NCI-H2196 treated with DMSO at 0.1 percent for 48 hours (cell line): ENCODE measurements around the gene SLC16A1.
"Not testable (repeated sequence)": the region's sequence is repeated elsewhere in the genome, so short reads cannot be mapped to it uniquely, and the experiment has no call there.

Source experiments
- DNase-seq: peaks from one replicate; lab custom pipeline; 2025; ENCODE audit not compliant: unreplicated experiment; lab: John Stamatoyannopoulos, UW

SLC16A1 gene

DNA sequence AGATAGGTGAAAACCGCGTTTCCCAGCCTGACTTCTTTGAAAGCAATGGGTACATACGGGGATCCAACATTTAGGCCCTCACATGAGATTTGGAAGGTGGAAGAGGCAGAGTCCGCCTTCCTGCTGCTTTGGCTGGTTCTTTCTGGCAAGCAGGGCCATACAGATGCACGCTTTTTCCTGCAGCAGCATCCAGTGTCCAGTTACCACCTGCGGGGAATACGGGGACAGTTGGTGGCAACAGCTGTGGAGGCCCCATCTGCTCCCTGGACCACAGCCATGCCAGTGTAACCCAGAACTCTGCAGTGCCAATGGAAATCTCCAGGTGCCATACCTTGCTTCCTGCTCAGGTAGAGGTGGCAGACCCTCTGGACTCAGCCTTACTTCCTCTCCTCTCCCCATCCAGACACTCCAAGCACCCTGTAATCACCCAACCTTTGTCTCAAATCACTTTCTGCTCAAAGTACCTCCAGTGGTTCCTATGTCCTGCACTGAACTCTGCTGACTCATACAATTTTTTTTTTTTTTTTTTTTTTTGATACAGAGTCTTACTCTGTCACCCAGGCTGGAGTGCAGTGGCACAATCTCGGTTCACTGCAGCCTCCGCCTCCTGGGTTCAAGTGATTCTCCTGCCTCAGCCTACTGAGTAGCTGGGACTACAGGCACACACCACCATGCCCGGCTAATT, 68.3 kb downstream of the SLC16A1 start:
- no peak for DNase-seq

DNA sequence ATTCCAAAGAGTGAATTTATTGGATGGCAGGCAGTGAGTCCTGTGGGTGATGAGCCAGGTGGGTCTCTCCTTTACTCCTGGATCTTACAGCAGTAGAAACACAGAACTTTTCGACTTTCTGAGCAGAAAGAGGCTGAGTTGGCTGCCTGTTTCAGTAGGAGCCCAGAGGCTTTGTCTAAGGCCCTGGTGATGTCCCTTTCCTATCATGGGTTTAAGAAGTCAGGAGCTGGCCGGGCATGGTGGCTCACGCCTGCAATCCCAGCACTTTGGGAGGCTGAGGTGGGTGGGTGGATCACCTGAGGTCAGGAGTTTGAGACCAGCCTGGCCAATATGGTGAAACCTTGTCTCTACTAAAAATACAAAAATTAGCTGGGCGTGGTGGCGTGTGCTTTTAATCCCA, 71.0 kb downstream of the SLC16A1 start:
- not testable (repeated sequence) for DNase-seq

DNA sequence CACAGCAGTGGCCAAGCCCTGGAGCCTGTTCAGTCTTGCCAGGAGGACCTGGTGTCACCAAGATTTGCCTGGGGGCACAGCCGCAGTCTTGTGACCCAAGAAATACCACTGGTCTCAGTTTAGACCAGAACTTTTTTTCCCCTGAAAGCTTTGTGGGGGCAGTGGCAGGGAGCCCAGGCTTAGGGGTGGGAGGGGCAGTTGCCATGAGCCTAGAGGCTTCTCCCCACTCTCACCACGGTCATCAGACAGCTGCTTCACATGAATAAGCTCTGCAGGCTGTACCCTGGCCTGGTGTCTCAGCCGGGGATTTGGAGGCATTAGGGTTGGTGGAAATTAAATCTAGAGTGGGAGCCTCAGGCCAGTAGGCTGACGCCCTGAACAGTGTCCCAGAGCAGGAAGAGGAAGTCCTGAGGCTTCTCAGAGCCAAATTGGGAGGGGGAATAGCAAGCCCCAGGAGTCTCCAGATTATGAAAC, 73.7 kb downstream of the SLC16A1 start:
- no peak for DNase-seq

DNA sequence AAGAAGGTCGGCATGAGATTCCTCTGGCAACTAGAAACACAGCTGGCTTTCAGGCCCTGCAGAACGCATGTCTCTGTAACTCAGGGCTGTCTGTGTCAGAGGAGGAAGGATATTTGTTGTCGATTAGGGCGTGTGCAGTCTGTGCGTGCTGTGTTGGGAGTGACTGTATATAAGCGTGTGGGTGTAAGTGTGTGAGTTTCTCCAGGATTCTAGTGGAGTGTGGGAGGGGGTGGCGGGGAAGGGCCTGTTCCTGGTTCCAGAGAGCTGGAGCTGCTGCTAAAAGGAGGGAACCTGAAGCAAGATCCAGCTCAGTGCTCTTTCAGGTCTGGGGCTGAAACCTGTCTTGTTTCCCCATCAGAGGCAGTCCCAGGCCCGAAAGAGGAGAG, 74.3 kb downstream of the SLC16A1 start:
- DNase-seq: no peak

DNA sequence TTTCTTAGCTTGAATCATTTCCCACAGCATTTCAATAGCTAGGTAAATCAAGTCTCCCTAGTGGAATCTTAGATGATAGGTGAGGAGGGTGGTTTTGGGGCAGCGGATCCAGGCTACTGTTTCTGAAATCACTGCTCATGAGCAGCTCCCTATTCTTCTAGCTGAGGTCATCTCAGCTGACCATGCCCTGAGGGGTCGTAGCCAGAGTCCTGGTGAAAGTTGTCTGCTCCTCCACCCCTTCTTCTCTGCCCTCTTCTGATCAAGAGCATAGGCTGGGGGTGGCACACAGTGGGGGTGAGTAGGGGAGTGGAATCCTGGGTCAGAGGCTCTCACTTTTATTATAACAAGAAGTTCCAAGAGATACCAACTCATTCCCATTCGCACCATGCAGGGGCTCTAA, 76.2 kb downstream of the SLC16A1 start:
- DNase-seq: no peak

DNA sequence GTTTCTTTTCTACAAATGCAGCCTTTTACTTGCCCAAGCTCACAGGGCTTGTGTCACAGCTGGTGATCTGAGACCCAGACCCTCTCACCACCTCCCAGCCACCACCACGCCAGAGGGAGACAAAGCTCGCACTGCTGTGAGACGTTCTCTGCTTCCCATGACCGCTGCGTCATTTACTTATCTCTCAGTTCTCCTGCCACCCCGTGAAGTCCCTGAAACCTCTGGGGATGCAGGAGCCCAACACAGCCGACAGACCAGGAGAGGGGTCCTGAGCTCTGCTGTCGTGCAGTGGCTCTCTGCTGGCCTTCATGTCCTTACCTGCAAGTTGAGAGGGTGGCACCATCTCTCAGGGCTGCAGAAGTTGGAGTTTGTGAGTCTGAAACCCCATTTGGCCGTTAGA, 77.7 kb downstream of the SLC16A1 start:
- no peak for DNase-seq

DNA sequence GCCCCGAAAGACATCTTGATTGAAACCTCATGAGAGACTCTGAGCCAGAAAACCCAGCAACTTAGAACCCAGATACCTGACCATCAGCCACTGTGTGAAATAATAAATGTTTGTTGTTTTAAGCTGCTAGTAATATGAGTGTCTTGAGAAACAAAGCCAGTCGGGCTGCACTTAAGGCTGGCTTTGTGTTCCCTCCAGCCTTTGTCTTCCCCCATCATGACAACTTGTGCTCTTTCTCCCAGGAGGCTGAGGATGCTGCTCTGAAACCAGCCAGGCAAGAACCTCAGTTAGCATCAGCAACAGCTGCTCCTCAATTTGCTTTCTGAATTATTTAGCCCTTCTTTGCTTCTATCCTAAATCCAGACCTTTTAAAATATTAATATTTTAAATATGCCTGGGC, 78.2 kb downstream of the SLC16A1 start:
- no peak for DNase-seq

DNA sequence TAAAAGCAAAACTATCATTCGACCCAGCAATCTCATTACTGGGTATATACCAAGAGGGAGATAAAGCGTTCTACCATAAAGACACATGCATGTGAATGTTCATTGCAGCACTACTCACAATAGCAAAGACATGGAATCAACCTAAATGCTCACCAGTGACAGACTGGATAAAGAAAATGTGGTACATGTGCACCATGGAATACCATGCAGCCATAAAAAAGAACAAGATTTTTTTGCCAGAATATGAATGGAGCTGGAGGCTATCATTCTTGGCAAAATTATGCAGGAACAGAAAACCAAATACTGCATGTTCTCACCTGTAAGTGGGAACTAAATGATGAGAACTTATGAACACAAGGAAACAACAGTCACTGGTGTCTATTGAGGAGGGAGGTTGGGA, 79.7 kb downstream of the SLC16A1 start:
- no peak for DNase-seq

DNA sequence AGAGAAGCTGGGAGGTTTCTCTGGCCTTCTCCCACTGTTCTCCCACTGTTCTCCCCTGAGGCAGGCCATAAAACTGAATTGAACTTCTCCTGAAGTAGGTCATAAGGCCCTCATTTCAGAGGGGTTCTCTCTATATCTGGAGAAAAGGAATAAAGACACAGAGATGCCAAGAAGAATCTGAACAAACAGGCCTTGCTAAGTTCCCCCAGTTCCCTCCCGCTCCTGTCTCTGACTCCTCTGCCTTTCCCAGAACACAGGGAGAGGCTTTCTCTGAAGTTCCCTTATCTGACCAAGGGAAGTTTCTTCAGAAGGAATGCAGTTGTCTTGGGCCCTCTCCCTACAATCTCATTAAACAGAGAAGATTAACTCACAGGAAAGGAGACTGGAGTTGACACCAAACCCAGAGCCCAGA, 83.4 kb downstream of the SLC16A1 start:
- no peak for DNase-seq

DNA sequence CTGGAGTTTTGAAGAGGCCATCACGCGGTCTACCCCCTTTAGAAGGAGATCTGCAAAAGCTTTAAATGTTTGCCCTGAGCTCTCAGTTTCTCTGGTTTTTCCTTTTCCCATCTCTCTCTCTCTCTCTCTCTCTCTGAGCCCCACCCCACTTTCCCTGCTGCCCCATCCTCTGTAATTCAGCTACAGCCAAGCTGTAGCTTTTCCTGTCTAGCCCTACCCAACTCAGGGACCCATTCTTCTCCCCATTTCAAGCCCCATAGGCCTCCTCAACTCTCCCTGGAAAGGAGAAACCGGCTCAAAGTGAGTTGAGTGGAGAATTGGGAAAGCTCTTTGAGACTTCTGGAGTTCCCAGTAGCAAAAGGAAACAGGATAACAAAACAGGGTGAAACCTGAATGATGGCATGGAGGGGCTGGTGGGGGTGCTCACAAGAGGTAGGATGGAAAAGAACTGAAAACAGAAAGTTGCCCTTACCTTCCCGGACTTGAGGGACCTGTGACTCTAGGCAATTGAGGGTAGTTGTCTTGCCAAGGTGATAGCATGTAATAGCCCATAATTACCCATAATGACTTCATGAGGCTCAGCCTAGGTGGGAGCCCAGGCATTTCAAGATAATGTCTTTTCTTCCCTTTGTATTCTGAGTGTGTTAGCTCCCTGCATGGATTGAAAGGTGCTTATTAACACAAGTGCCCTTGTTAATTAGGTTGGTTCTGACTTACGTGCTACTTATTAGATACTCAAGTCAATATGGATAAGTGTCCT, 84.9 kb downstream of the SLC16A1 start:
- DNase-seq: no peak

DNA sequence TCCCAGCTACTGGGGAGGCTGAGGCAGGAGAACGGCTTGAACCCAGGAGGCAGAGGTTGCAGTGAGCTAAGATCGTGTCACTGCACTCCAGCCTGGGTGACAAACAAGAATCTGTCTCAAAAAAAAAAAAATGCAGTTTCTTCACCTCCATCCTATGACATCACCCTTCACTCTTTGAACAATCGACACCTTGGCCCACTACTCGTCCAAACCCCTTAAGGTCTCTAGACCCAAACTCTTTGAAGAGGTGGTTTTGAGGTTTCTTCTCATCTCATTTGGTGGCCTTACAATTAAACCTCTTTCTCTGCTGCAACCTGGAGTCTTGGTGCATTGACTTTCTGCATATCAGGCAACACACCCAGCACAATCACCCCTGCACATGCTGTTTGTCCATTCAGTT, 86.1 kb downstream of the SLC16A1 start:
- no peak for DNase-seq

DNA sequence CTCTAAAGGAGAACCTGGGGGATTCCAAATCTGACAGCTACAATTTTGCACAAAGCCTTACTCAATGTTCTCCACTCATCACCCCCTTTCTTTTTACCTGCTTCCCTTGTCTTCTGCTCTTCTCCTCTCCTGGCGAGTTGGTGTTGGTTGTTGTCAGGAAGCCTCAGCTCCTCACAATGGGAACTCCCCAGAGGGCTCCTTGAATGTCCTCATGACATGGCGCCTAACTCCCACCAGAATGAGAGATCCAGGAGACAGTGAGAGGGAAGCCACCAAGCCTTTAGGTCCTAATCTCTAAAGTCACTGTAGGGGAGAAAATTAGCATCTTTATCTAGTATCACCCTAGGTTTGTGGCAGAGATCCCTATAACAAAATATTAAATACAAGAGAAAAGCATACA, 87.8 kb downstream of the SLC16A1 start:
- DNase-seq: no peak

DNA sequence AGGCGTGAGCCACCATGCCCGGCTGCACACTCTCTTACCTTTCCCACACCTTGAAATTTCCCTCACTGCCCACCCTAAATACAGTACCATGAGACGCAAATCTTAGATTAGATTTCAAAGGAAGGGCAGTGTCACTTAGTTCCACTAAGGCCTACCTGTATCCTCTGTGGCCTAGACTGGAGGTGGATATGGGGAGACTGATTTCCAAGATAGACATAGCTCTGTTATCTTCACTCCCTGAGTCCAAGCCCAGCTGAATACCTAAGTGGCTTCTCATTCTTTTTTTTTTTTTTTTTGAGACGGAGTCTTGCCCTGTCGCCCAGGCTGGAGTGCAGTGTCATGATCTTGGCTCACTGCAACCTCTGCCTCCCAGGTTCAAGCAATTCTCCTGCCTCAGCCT, 89.0 kb downstream of the SLC16A1 start:
- DNase-seq: no peak

DNA sequence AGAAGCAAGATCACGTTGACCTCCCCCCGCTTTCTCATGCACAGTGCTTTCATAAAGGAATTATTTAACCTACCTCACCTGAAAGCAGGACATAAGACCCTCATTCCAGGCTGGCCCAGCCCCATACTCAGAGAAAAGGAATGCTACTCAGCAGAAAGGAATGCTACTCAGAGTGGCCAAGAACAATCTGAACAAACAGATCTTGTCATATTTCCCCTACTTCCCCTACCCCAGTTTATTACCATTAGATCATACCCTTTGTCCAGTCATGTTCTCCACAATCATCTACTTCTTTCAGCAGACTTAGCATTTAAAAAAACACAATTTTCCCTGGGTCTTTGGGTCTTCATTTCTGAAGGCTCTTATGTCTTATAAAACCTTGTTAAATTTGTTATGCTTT, 89.8 kb downstream of the SLC16A1 start:
- DNase-seq: no peak

DNA sequence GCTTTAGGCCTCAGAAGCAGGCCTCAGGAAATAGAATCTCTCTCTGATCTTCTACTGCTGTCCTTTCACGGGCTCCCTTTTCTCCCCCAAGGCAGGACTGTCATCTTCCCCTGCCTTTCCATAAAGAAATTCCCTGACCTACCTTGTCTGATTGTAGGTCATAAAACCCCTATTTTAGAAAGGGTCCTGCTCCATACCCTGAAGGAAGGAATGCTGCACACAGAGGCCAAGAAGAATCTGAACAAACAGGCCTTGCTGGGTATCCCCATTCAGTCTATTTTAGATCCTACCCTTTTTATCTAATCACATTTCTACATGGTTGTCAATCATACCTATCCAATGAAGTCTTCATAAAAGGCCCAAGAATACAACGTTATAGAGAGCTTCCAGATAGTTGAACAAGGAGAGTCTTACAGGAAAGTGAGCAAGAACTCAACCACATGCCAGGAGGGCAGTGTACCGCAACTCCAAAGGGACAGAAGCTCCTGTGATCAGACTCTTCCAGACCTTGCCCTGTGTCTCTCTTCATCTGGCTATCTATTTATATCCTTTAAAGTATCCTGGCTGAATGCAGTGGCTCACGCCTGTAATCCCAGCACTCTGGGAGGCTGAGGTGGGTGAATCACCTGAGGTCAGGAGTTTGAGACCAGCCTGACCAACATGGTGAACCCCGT, 93.1 kb downstream of the SLC16A1 start:
- no peak for DNase-seq
